VCaP (cell line): ENCODE data around the gene ARHGAP12.
A peak's percentile ranks its signal among the peaks of the same experiment; 100 is the strongest.
"Not testable (repeated sequence)": the region's sequence is repeated elsewhere in the genome, so short reads cannot be mapped to it uniquely, and the experiment has no call there.

Experiments
- H3K27ac ChIP-seq: fragments of 450-650 bp; 2 replicates; pipeline ENCODE4 v1.5.1; 2017
- TF ChIP-seq, protein P1 (sequence below): fragments of 450-650 bp; conservative IDR thresholded peaks from 2 replicates; pipeline ENCODE4 v1.5.1; 2017; ENCODE audit warnings: mild to moderate bottlenecking, moderate library complexity

ARHGAP12 gene

DNA sequence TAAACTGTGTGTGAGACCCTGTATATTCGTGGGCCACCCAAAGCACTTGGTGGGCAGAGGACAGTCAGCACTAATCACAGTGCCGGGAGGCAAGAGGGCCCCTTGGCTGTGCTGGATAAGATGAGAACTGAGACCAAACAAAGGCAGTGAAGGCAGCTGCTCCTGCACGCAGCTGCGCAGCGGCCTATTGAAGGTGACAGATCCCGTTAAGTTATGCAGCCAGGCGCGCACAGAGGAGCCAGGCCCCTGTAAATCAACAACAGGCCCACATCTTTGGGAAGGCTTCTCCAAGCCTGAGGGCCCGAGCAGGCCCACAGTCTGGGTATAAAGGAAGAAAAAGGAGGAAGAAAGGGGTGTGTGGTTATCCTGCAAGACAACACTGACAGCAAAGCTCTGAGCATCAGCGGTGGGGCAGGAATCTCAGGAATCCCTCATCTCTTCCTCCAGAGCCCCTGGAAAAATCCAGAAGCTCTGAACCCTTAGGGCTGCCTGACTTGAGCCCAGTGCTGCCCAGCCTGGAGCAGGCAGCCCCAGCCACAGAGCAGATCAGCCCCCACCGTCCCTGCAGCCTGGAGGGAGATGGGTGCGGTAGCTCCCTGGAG is 154.2 kb downstream of the ARHGAP12 start:
- H3K27ac ChIP-seq = no peak overlapping the region
- TF ChIP-seq, protein P1, sequence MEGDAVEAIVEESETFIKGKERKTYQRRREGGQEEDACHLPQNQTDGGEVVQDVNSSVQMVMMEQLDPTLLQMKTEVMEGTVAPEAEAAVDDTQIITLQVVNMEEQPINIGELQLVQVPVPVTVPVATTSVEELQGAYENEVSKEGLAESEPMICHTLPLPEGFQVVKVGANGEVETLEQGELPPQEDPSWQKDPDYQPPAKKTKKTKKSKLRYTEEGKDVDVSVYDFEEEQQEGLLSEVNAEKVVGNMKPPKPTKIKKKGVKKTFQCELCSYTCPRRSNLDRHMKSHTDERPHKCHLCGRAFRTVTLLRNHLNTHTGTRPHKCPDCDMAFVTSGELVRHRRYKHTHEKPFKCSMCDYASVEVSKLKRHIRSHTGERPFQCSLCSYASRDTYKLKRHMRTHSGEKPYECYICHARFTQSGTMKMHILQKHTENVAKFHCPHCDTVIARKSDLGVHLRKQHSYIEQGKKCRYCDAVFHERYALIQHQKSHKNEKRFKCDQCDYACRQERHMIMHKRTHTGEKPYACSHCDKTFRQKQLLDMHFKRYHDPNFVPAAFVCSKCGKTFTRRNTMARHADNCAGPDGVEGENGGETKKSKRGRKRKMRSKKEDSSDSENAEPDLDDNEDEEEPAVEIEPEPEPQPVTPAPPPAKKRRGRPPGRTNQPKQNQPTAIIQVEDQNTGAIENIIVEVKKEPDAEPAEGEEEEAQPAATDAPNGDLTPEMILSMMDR = no peak

DNA sequence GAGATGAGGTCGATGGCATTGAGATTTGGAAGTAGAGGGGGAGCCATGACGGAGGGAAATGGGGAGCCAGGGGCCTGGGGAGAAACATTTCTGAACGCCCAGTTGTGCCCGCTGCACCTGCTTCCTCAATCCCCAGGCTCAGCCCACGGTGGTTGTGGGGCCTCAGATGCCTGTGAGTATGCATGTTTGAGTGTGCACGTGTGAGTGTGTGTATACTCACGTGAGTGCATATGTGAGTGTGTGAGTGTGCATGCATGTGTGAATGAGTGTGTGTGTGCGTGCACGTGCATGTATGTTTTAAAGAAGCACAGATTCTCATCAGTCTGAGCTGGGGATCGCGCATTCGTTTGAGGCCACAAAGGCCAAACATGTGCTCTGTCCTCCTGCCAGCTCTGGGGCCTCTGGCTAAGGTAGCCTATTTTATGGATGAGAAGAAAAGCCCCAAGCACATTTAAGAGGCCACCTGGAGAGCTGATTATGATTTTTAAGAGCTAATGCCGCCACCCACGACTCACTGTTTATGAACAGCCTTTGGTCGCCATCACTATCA is 154.8 kb downstream of the ARHGAP12 start:
- TF ChIP-seq, protein P1 = no peak
- H3K27ac ChIP-seq = no peak overlapping the region

DNA sequence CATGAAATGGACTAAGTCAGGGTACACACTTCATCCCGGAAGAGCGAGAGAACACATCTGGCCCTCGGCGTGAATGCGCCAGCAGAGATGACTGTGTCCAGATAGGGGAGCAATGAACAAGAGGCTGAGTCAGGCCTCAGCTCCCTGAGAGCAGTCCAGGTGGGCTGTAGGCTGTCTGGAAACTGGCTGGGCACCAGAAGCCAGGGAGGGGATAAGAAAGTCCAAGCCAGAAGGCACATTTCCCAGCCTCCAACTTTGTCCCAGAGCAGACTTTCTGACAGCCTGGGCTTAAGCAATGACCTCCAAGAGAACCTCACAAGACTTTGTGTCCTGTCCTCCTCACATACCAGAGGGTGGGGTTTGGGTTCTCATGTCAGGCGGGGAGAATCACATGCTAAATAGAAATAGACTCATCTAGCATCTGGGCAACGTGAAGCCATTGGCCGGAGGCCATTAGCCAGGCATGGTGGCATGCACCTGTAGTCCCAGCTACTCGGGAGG is 157.2 kb downstream of the ARHGAP12 start:
- H3K27ac ChIP-seq = no peak overlapping the region
- TF ChIP-seq, protein P1 = no peak

DNA sequence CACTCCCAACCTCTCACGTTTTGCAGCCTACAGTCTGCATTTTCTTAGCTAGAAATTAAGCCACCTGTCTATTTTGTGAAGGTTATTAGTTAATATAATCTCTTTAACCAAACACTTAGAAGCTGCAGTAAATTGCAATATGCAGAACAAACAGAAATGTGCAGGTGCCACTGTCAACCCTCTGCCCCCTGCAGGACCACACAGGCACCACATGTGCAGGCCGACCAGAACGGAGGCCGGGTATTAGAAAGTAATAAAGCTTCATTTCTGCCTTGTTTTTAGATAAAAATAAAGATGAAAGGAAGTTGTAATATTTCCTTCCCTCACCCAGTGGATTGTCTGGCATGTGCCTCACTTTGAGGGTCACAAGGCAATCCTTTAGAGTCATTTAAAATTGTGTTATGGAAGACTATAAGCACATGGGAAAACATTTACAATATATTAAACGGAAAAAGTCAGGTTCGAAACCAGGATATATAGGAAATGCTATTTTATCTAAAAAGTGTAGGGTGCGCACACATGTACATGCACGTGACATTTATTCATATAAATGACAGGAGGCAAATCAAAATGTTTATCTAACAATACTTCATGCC is 158.2 kb downstream of the ARHGAP12 start:
- no peak overlapping the region for H3K27ac ChIP-seq
- TF ChIP-seq, protein P1 = peak; percentile 91

DNA sequence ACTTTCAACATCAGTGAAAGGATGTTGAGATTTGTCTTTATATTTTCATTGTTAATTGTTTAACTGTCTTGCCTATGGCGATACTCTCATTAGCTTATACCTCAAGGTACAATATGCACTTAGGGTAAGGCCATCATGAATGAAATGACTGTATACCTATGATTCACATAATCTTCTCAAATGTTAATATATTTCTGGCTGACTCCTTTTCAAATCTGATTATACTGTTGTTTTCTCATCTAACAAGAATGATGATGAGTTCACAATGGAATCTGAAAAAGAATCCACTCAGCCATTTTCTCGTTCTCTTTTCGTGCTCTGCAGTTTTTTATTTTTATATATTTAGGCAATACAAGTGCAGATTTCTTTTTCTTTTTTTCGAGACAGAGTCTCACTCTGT is 159.1 kb downstream of the ARHGAP12 start:
- no peak overlapping the region for H3K27ac ChIP-seq
- TF ChIP-seq, protein P1 = no peak

DNA sequence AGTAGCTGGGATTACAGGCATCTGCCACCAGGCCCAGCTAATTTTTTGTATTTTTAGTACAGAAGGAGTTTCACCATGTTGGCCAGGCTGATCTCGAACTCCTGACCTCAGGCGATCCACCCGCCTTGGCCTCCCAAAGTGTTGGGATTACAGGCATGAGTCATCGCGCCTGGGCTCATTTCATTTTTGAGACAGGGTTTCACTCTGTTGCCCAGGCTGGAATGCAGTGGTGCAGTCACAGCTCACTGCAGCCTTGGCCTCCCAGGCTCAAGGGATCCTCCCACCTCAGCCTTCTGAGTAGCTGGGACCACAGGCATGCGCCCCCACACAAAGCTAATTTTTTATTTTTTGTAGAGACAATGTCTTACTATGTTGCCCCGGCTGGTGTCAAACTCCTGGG is 159.7 kb downstream of the ARHGAP12 start:
- H3K27ac ChIP-seq = not testable (repeated sequence)

DNA sequence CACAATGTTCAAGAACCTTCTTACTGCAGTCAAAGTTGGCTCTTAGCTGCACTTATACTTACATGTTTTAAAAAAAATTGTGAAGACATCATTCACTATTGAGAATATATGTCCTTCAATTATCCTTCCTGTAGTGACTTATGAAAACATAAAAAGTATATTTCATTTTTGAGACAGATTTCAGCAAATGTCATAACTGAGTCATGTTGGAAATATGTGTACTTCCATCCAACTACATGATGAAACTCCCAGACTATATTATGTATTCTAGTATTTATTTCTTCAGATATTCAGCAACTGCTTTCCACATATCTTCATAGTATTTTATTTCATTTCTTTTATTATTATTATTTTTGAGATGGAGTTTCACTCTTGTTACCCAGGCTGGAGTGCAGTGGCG is 160.2 kb downstream of the ARHGAP12 start:
- TF ChIP-seq, protein P1 = no peak
- H3K27ac ChIP-seq = no peak overlapping the region

DNA sequence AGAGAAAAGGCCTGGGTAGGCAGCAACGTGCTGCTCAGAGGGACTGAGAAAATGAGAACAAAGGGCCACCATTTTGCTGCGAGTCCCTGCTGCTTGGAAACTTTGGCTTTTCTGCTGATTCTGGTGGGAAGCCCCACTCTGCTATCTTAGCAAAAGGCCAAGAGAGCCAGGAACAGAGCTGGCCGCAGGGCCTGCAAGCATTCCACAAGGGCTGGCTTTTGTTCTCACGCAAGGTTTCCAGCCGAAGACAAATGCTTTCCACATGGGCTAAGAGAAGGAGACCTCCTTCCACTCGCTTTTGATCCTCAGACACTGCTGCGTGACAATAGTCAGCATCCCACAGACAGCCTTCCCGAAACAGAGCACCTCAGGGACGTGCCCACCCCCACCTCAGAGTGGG is 163.1 kb downstream of the ARHGAP12 start:
- TF ChIP-seq, protein P1 = no peak
- no peak overlapping the region for H3K27ac ChIP-seq
